ENCODE results near the gene STAC. TPM values are rescaled to one million over a fixed set of nuclear protein-coding genes. Genes with fewer than 3 reads are reported as not detected.

Gene STAC
- polyA plus RNA-seq, 1 experiment, result 1.5 TPM

GRCh38 chr3:36365829-36366228 is 14.5 kb upstream of the STAC start:
- no peaks in the 10 kb centered on the region; the same call in 1 of the 2 replicates for H3K9me3 ChIP-seq (ENCODE audit: control insufficient read depth, insufficient read depth, low read length)
- POLR2A ChIA-PET, result no interaction called here
- DNase-seq (ENCODE audit: low read depth, low spot score), result no peak
- H3K27ac ChIP-seq (ENCODE audit: low read depth, low read length), result no peak overlapping the region
- CTCF ChIA-PET, result no interaction called here
- TF ChIP-seq, protein P1, sequence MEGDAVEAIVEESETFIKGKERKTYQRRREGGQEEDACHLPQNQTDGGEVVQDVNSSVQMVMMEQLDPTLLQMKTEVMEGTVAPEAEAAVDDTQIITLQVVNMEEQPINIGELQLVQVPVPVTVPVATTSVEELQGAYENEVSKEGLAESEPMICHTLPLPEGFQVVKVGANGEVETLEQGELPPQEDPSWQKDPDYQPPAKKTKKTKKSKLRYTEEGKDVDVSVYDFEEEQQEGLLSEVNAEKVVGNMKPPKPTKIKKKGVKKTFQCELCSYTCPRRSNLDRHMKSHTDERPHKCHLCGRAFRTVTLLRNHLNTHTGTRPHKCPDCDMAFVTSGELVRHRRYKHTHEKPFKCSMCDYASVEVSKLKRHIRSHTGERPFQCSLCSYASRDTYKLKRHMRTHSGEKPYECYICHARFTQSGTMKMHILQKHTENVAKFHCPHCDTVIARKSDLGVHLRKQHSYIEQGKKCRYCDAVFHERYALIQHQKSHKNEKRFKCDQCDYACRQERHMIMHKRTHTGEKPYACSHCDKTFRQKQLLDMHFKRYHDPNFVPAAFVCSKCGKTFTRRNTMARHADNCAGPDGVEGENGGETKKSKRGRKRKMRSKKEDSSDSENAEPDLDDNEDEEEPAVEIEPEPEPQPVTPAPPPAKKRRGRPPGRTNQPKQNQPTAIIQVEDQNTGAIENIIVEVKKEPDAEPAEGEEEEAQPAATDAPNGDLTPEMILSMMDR (IDR thresholded peaks at IDR 0.05; ENCODE audit: low read depth, low read length), result no peak
- H3K27me3 ChIP-seq (ENCODE audit: control insufficient read depth, insufficient read depth, low read length), result no peaks in the 10 kb centered on the region
- H3K4me3 ChIP-seq (ENCODE audit: low read depth, low read length), result no peak overlapping the region

GRCh38 chr3:36366308-36366707 is 14.0 kb upstream of the STAC start:
- no peak for DNase-seq (ENCODE audit: low read depth, low spot score)
- Histone ChIP-seq H3K4me3 (ENCODE audit: low read depth, low read length) (no peak overlapping the region), H3K27ac (ENCODE audit: low read depth, low read length) (no peak overlapping the region), H3K27me3 (ENCODE audit: control insufficient read depth, insufficient read depth, low read length) (no peaks in the 10 kb centered on the region), H3K9me3 (ENCODE audit: control insufficient read depth, insufficient read depth, low read length) (no peaks in the 10 kb centered on the region; the same call in 1 of the 2 replicates)
- ChIA-PET POLR2A (no interaction called here), CTCF (no interaction called here)
- TF ChIP-seq, protein P1 (IDR thresholded peaks at IDR 0.05; ENCODE audit: low read depth, low read length), result no peak

DNA sequence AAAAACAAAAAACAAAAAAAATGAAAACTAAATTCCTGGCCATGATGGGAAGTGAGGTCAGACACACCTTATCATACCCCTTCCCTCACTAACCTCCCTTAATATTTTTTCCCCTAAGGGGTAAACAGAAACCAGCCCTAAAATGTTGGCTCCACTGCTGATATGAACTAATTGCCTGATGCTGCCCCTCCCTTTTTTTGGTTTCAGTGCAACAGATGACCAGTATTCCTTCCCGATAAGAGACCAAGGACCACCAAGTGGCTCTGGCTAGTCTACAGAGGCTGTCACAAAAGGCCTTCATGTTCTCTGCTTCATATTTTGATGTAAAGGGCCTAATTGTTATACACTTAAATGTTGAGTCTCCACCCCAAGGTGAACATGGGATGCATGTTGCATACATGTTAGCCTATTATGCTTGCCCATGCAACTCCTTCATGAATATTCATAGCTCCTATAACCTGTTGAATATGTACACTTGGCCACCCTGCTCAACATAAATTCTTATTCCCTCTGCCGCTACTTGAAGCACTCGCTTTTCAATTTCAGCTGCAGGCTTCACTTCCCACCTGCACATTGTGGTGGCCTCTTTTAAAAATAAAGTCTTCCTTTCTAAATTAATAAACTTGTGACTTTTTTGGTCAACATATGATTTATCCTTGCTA is 12.3 kb upstream of the STAC start:
- TF ChIP-seq, protein P1 (IDR thresholded peaks at IDR 0.05; ENCODE audit: low read depth, low read length), result no peak
- Histone ChIP-seq H3K27ac (ENCODE audit: low read depth, low read length) (no peak overlapping the region), H3K9me3 (ENCODE audit: control insufficient read depth, insufficient read depth, low read length) (no peaks in the 10 kb centered on the region; the same call in 1 of the 2 replicates), H3K27me3 (ENCODE audit: control insufficient read depth, insufficient read depth, low read length) (no peaks in the 10 kb centered on the region), H3K4me3 (ENCODE audit: low read depth, low read length) (no peak overlapping the region)
- DNase-seq (ENCODE audit: low read depth, low spot score), result no peak
- POLR2A ChIA-PET, result no interaction called here
- CTCF ChIA-PET, result no interaction called here

DNA sequence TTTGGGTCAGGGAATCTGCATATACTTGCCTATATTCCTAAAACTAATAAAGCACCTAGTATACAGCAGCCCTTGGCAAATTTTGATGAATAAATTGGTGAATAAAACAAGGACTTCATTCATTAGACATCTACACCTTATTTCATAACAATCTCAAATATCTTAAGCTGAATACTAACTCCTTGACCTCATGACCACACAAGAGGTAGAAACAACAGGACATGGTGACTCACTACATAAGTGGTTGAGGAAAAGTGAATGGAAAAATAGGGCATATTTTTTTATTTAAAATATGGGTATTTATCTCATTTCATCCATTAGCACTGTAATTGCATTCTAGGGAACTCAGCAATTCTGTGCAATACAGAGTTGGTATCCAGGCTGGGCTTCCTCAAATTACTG is 7.8 kb upstream of the STAC start:
- Histone ChIP-seq H3K27ac (ENCODE audit: low read depth, low read length) (no peak overlapping the region), H3K9me3 (ENCODE audit: control insufficient read depth, insufficient read depth, low read length) (no peaks in the 10 kb centered on the region), H3K4me3 (ENCODE audit: low read depth, low read length) (no peak overlapping the region), H3K27me3 (ENCODE audit: control insufficient read depth, insufficient read depth, low read length) (no peaks in the 10 kb centered on the region)
- no peak for DNase-seq (ENCODE audit: low read depth, low spot score)
- TF ChIP-seq, protein P1 (IDR thresholded peaks at IDR 0.05; ENCODE audit: low read depth, low read length), result no peak
- ChIA-PET CTCF (no interaction called here), POLR2A (no interaction called here)

DNA sequence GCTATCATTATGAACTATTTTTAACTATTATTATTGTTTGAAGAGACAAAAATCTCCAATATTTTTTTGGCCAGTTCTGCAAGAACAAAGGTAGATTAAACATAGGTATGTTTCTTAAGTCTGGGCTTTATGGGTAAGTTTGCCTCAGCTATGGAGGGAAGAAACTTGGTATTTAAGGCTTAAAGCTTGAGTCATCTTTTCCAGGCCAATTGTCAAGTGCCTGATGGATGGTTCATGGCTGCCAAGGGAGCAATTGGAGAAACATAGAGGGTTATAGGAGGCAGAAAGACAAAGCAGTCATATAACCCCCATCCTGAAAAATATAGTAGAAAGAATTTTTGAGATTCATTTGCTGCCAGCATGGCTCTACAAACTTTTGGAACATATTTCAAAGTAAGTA is 7.2 kb upstream of the STAC start:
- POLR2A ChIA-PET, result no interaction called here
- CTCF ChIA-PET, result no interaction called here
- Histone ChIP-seq H3K27me3 (ENCODE audit: control insufficient read depth, insufficient read depth, low read length) (no peaks in the 10 kb centered on the region), H3K27ac (ENCODE audit: low read depth, low read length) (no peak overlapping the region), H3K9me3 (ENCODE audit: control insufficient read depth, insufficient read depth, low read length) (no peaks in the 10 kb centered on the region), H3K4me3 (ENCODE audit: low read depth, low read length) (no peak overlapping the region)
- TF ChIP-seq, protein P1 (IDR thresholded peaks at IDR 0.05; ENCODE audit: low read depth, low read length), result no peak
- DNase-seq (ENCODE audit: low read depth, low spot score), result peak; percentile 27

Measured in AG04450 (cell line).